OCI-LY7 (cell line): Measurements from ENCODE around the gene CACNA2D2.

Experiments
- CTCF ChIP-seq: fragments of 200-600 bp; sonication (generic); conservative IDR thresholded peaks from 2 replicates; pipeline ENCODE4 v1.5.1; 2014; ENCODE audit warnings: mild to moderate bottlenecking, antibody characterized with exemption, low read length, moderate library complexity, mixed read lengths
- EZH2phosphoT487 ChIP-seq: fragments of 200-600 bp; sonication (generic); IDR thresholded peaks from 2 replicates; pipeline ENCODE4 v1.6.1; 2018; ENCODE audit warnings: low read depth, borderline replicate concordance, mild to moderate bottlenecking, mixed run types, antibody characterized with exemption, low read length, moderate library complexity, mixed read lengths

- TF ChIP-seq CTCF = no peak
- no peak for TF ChIP-seq EZH2phosphoT487
These were observed 161.3 kb downstream of the CACNA2D2 start for GRCh38 chr3:50341996-50342650.
